Right cardiac atrium (tissue), 5 donors: Measurements from ENCODE around the gene ERCC3. TPM values are rescaled to one million over a fixed set of nuclear protein-coding genes. Genes with fewer than 3 reads are reported as not detected.

ENCODE experiments used
- ATAC-seq, 2 donors: fragments of 200-7000 bp; cut with Tn5 transposase; one replicate each; pipeline versions ENCODE4 v1.8.0 to v1.9.1; 2020; ENCODE audit warnings: moderate library complexity in 2 of 2, mild to moderate bottlenecking in 1 of 2
- DNase-seq, 3 donors: peaks; one replicate each; pipeline ENCODE4 v3.0.0-alpha.2; 2020
- H3K27ac ChIP-seq: one replicate; pipeline ENCODE4 v1.5.1; 2013; ENCODE audit warnings: mild to moderate bottlenecking, low read length, control low read depth, moderate library complexity
- H3K27me3 ChIP-seq: one replicate; pipeline ENCODE4 v1.6.1; 2013; ENCODE audit not compliant: control insufficient read depth, insufficient read depth
- H3K4me1 ChIP-seq: one replicate; pipeline ENCODE4 v1.6.1; 2013; ENCODE audit warnings: low read length; ENCODE audit not compliant: control insufficient read depth, insufficient read depth
- H3K4me3 ChIP-seq: one replicate; pipeline ENCODE4 v1.5.1; 2013; ENCODE audit warnings: low read length, control low read depth
- H3K9me3 ChIP-seq: one replicate; pipeline ENCODE4 v1.6.1; 2013; ENCODE audit warnings: low read length; ENCODE audit not compliant: control insufficient read depth
- WGBS: extraction: QIAGEN DNeasy Blood & Tissue Kit; methylation state at CpG from one replicate; pipeline ENCODE4 v1.1.7; 2013; 5-methylcytosine and 5-hydroxymethylcytosine counted together
- intact Hi-C, 4 donors: fragments of 100-400 bp; cut with DNase I; formaldehyde crosslinking; loops; one replicate each; pipeline versions ENCODE4 v1.11.0 to v1.14.0; 2022 to 2023
- polyA plus RNA-seq: library from polyadenylated mRNA; stranded (reverse); fragments of 200-250 nt; gene quantifications from one replicate; pipeline ENCODE4 v1.2.3, GENCODE V29; 2013
- total RNA-seq, 4 donors: library from RNA; stranded (reverse); fragmentation: NEBNext Ultra II Directional; extraction: Animal tissue kit (Norgen Biotek cat#: 25700); gene quantifications; one replicate each; pipeline ENCODE4 v1.2.1, GENCODE V29; 2021
- donor health status: healthy with polysubstance abuse.
- donor health status: DM: no; HTN: yes; CAD: no.
- donor health status: DM: no; HTN: no; CAD: no.
- donor health status: DM: no; HTN: yes; CAD: no; lungs with severe emphysema.
- donor health status: DM: yes; HTN: yes; CAD: no.

Gene ERCC3
- total and polyA plus RNA-seq, 5 donors = 17.3 to 25.8 (median 24.3) TPM

DNA sequence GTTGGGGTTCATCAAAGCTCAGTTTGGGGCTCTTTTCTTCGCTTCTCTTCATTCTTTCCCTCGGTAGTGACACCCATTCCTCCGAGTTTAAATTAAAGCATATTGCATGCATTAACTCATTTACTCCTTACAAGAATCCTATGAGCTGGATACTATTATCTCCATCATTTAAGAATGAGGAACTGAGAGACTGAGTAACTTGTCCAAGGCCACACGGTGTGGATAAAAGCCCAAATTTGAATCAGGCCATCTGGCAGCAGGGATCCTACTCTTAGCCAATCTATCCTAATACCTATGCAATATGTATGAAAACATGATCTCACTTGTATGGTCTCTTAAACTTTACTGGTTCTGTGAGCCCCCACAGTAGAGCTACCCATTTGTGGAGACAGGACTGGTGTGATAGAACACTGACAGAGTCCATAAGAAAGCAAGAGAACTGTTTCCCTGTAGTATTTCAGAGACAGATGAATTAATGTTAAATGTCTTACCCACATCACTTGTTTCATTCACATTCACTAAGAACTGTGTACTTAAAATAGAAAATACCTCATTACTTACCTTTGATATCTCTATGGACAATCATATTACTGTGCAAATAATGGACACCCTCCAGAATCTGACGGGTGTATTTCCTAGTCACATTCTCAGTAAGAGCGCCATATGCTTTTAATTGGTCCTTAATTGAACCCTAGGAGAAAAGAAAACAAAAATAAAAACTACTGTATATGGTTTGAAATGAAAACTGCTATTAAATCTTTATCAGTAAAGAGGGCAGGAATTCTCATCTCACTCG, 20.4 kb upstream of the ERCC3 start:
- WGBS = 87% methylated on average over 7 of the region's 7 CpGs
- intact Hi-C loops = no loop called here
- H3K9me3 ChIP-seq = no peaks in the 10 kb centered on the region

GRCh38 chr2:127313406-127313805, 19.5 kb upstream of the ERCC3 start:
- WGBS = 81% methylated on average over 3 of the region's 3 CpGs
- ATAC-seq = peak in 1 of 2 donors; percentile 47
- no peaks in the 10 kb centered on the region for H3K4me1 ChIP-seq

More for the DNA sequence above, 20.4 kb upstream of the ERCC3 start:
- Histone ChIP-seq H3K27me3 (no peaks in the 10 kb centered on the region), H3K27ac (no peak overlapping the region), H3K4me3 (no peak overlapping the region), H3K4me1 (no peaks in the 10 kb centered on the region)
- DNase-seq (no peak), ATAC-seq (no peak)

GRCh38 chr2:127310980-127311379, 17.0 kb upstream of the ERCC3 start:
- ATAC-seq (no peak), DNase-seq (no peak)
- H3K9me3 ChIP-seq = no peaks in the 10 kb centered on the region
- 93% methylated on average over 3 of the region's 3 CpGs for WGBS
- no peaks in the 10 kb centered on the region for H3K4me1 ChIP-seq
- intact Hi-C loops = no loop called here
- H3K27me3 ChIP-seq = no peaks in the 10 kb centered on the region
- H3K4me3 ChIP-seq = no peak overlapping the region
- no peak overlapping the region for H3K27ac ChIP-seq

More at GRCh38 chr2:127313406-127313805, 19.5 kb upstream of the ERCC3 start:
- DNase-seq = no peak
- Histone ChIP-seq H3K27me3 (no peaks in the 10 kb centered on the region), H3K9me3 (no peaks in the 10 kb centered on the region), H3K4me3 (no peak overlapping the region), H3K27ac (no peak overlapping the region)
- intact Hi-C loops = no loop called here

GRCh38 chr2:127309468-127309867, 15.5 kb upstream of the ERCC3 start:
- intact Hi-C loops = no loop called here
- WGBS = 90% methylated on average over 4 of the region's 4 CpGs
- no peak for ATAC-seq

DNA sequence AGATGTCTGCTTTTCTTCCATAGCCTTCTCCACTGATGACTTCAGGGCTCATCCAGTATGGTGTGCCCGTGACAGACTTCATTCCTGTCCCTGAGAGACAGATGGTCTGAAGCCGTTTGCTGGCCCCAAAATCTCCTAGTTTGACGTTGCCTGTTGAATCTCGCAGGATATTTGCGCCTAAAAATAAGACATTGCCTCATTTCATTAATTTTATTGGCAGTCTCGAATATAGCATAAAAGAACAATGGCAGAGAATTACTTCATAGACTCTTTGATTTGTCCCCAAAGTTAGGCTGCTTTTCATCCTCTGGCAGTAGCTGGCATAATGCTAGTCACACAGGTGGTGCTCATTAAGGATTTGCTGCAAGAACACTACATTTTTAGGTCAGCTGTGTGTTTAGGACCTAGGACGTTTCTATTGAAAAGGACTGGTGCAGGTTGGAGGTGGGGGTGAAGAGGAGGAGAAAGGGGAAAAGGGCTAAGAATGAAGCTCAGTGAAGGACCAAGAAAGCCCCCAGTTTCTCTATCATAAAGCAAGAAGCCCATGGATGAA, 14.7 kb upstream of the ERCC3 start:
- Histone ChIP-seq H3K4me3 (no peak overlapping the region), H3K27me3 (no peaks in the 10 kb centered on the region), H3K9me3 (no peaks in the 10 kb centered on the region), H3K27ac (no peak overlapping the region), H3K4me1 (no peaks in the 10 kb centered on the region)
- intact Hi-C loops = no loop called here
- no peak for ATAC-seq
- 87% methylated on average over 7 of the region's 7 CpGs for WGBS
- DNase-seq = no peak

More at GRCh38 chr2:127309468-127309867, 15.5 kb upstream of the ERCC3 start:
- no peak for DNase-seq
- no peaks in the 10 kb centered on the region for H3K9me3 ChIP-seq
- no peaks in the 10 kb centered on the region for H3K27me3 ChIP-seq
- H3K27ac ChIP-seq = no peak overlapping the region
- no peak overlapping the region for H3K4me3 ChIP-seq
- no peaks in the 10 kb centered on the region for H3K4me1 ChIP-seq

- DNase-seq (no peak), ATAC-seq (no peak)
- Histone ChIP-seq H3K27ac (no peak overlapping the region), H3K4me1 (no peaks in the 10 kb centered on the region), H3K4me3 (no peak overlapping the region), H3K9me3 (no peaks in the 10 kb centered on the region), H3K27me3 (no peaks in the 10 kb centered on the region)
- WGBS = 80% methylated on average over 4 of the region's 4 CpGs
- intact Hi-C loops = no loop called here
Observed at GRCh38 chr2:127305990-127306585, 12.1 kb upstream of the ERCC3 start.

- DNase-seq = no peak
- H3K4me3 ChIP-seq = no peak overlapping the region
- intact Hi-C loops = no loop called here
- no peak for ATAC-seq
- H3K9me3 ChIP-seq = no peaks in the 10 kb centered on the region
- H3K27me3 ChIP-seq = no peaks in the 10 kb centered on the region
- H3K27ac ChIP-seq = no peak overlapping the region
- H3K4me1 ChIP-seq = no peaks in the 10 kb centered on the region
- 97% methylated on average over 1 of the region's 1 CpG for WGBS
Observed at GRCh38 chr2:127302168-127302567, 8.2 kb upstream of the ERCC3 start.

DNA sequence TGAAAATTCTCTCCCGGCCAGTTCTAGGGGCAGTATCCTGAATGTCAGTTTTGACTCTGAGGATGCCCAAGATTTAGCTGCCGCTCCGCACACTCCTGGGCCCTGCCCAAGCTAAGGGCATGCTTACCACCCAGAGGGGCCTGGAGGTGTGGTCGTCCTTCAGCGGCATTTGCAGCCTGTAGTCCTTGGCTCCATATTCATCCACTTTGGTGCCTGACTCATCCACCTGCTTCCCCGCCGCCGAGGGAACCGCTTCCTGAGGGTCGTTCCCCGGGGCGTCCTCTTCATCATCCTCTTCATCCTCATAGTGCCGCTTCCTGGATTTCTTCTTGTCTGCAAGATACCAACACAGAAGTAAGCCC, 577 bp downstream of the ERCC3 start:
- intact Hi-C loops = no loop called here
- H3K9me3 ChIP-seq = no peaks in the 10 kb centered on the region
- no peak overlapping the region for H3K27ac ChIP-seq
- H3K27me3 ChIP-seq = no peaks in the 10 kb centered on the region
- H3K4me1 ChIP-seq = peaks cover 2% of the 10 kb centered on the region
- DNase-seq (peak in 1 of 3 donors; percentile 54), ATAC-seq (peak; percentile 3 to 35)
- WGBS = 14% methylated on average over 13 of the region's 13 CpGs
- peak overlapping the region; percentile 65 for H3K4me3 ChIP-seq

GRCh38 chr2:127288274-127288673, 5.7 kb downstream of the ERCC3 start:
- intact Hi-C loops = no loop called here
- ATAC-seq = no peak
- no peak for DNase-seq
- peaks cover 2% of the 10 kb centered on the region for H3K4me1 ChIP-seq
- H3K27me3 ChIP-seq = no peaks in the 10 kb centered on the region
- WGBS = over 99% methylated on average over 3 of the region's 3 CpGs
- H3K4me3 ChIP-seq = no peak overlapping the region
- no peak overlapping the region for H3K27ac ChIP-seq
- H3K9me3 ChIP-seq = no peaks in the 10 kb centered on the region

- intact Hi-C loops = no loop called here
- WGBS = 100% methylated on average over 2 of the region's 2 CpGs
Observed at GRCh38 chr2:127283275-127283674, 10.7 kb downstream of the ERCC3 start.

DNA sequence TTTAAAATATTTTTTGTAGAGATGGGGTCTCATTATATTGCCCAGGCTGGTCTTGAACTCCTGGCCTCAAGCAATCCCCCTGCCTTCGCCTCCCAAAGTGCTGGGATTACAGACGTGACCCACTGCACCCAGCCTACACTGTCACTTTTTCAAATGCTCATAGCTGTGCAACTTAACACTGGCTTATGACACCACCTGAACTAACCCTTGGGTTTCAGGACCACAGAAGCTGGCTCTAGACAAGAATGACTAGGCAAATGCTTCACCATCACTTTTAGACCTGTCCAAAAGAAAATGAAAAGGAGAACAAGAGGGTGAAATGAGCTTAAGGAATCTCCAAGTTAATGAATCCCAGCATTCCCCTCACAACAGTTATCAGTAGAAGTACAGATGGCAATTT, 13.3 kb downstream of the ERCC3 start:
- intact Hi-C loops = no loop called here
- DNase-seq (no peak), ATAC-seq (no peak)
- Histone ChIP-seq H3K27ac (no peak overlapping the region), H3K4me1 (no peaks in the 10 kb centered on the region), H3K27me3 (no peaks in the 10 kb centered on the region), H3K9me3 (no peaks in the 10 kb centered on the region), H3K4me3 (no peak overlapping the region)
- 86% methylated on average over 2 of the region's 2 CpGs for WGBS

More at GRCh38 chr2:127283275-127283674, 10.7 kb downstream of the ERCC3 start:
- ATAC-seq = no peak
- no peaks in the 10 kb centered on the region for H3K4me1 ChIP-seq
- no peak overlapping the region for H3K27ac ChIP-seq
- no peaks in the 10 kb centered on the region for H3K27me3 ChIP-seq
- DNase-seq = no peak
- H3K9me3 ChIP-seq = no peaks in the 10 kb centered on the region
- no peak overlapping the region for H3K4me3 ChIP-seq
